ENCODE results near the gene GJD2. TPM values are rescaled to one million over a fixed set of nuclear protein-coding genes. Genes with fewer than 3 reads are reported as not detected.
A peak's percentile ranks its signal among the peaks of the same experiment; 100 is the strongest.

Gene GJD2
- polyA plus RNA-seq, 3 donors from 2014 or later = not detected

DNA sequence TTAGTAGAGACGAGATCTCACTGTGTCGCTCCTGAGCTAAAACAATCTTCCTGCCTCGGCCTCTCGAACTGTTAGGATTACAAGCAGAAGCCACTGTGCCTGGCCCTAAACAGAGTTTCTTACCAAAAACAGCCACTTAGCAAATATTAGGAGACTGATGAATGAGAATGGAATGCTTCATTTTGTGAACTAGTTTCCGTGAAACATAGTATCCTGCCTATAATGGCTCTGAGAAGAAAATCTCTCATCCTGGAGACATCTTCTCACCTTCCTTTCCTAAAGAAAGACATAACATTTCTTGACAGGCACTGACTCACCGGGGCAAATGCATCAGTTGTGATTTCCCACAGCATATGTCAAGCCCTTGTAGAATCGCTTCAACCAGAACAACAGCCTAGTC is 44.9 kb downstream of the GJD2 start:
- no peak for DNase-seq
- H3K9me3 Mint-ChIP-seq = peaks cover 0 to 2% (median 0%) of the 10 kb centered on the region in 6 donors
- H3K36me3 Mint-ChIP-seq = no peaks in the 10 kb centered on the region
- H3K4me1 Mint-ChIP-seq = peaks cover 0 to 7% of the 10 kb centered on the region in 2 donors
- no peak overlapping the region for H3K27ac Mint-ChIP-seq
- peaks cover 0 to 6% (median 3%) of the 10 kb centered on the region in 3 donors for H3K27me3 Mint-ChIP-seq (ENCODE audit: low read depth in 3 of 3)
- no peak overlapping the region for H3K4me3 Mint-ChIP-seq

DNA sequence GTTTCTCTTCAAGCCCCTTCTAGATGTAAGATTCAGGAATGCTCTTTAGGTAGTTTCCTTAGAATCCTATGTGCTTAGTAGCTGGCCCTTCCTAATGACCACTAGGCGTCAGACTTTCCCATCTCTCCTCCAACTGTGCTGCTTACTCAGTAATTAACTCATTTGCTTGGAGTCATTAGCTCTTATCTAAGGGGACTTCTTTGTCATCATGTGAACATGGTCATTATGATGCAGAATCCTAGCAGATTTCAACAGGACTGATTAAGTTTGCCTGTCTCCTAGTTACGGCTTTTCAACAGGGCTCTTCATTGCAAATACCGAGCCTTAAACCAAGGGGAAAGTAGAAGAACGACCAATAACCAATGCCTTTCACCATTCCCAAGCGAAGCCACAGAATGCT is 46.4 kb downstream of the GJD2 start:
- H3K4me1 Mint-ChIP-seq = peaks cover 0 to 7% of the 10 kb centered on the region in 2 donors
- H3K36me3 Mint-ChIP-seq = no peaks in the 10 kb centered on the region
- peaks cover 2 to 6% (median 5%) of the 10 kb centered on the region in 3 donors for H3K27me3 Mint-ChIP-seq (ENCODE audit: low read depth in 3 of 3)
- no peaks in the 10 kb centered on the region for H3K9me3 Mint-ChIP-seq
- peak overlapping the region in 2 of 5 donors; percentile 0 to 62 for H3K4me3 Mint-ChIP-seq
- no peak for DNase-seq
- H3K27ac Mint-ChIP-seq = no peak overlapping the region

DNA sequence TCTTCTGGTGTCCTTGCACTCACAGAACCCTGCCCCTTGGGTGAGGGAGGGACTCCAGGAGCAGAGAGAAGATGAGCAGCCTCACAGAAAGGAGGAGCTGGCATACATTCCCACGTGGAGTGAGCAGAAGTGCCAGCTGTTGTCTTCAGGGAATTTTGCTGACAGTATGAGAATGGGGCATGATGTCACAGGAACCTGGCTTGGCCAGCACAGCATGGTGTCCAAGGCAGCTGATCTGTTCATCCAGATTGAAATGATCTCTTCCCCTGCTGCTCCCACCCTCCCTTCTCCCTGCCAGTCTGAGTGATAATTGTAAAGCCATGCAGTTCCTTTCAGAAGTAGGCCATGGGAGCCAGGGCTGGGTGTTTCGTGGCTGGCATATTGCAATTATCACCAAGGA is 53.3 kb downstream of the GJD2 start:
- H3K27ac Mint-ChIP-seq = no peak overlapping the region
- H3K4me1 Mint-ChIP-seq = peaks cover 2 to 5% of the 10 kb centered on the region in 2 donors
- H3K36me3 Mint-ChIP-seq = no peaks in the 10 kb centered on the region
- H3K4me3 Mint-ChIP-seq = no peak overlapping the region
- no peaks in the 10 kb centered on the region for H3K9me3 Mint-ChIP-seq
- H3K27me3 Mint-ChIP-seq (ENCODE audit: low read depth in 3 of 3) = peaks cover 0 to 8% (median 2%) of the 10 kb centered on the region in 3 donors
- DNase-seq = no peak

Other genes with a start within 250 kb of the GJD2 start
- gene GOLGA8B, start 171.3 kb downstream of the GJD2 start, polyA plus RNA-seq = 1 to 10 TPM; 2.5 to 6.3 (median 5.6) TPM
- gene ACTC1, start 40.6 kb upstream of the GJD2 start, polyA plus RNA-seq = not detected
- gene AQR, start 214.7 kb upstream of the GJD2 start, polyA plus RNA-seq = 10 to 100 TPM in 1 of 3 donors, 1 to 10 TPM in 2; 8.5 to 16.2 (median 9.9) TPM
- gene ZNF770, start 233.3 kb upstream of the GJD2 start, polyA plus RNA-seq = 10 to 100 TPM; 38.8 to 59.7 (median 40.6) TPM